ENCODE data around the gene FAM219A.

FAM219A gene

GRCh38 chr9:34464571-34464970 is 6.2 kb upstream of the FAM219A start:
- ATAC-seq (replicated peaks) = no peak
- Mint-ChIP-seq H3K4me3 (no peak overlapping the region), H3K27me3 (peaks cover 14 to 24% of the 10 kb centered on the region in 2 donors), H3K4me1 (peaks cover 4 to 6% of the 10 kb centered on the region in 2 donors), H3K27ac (no peak overlapping the region), H3K36me3 (no peaks in the 10 kb centered on the region), H3K9me3 (no peaks in the 10 kb centered on the region)
- no peak for DNase-seq

- Mint-ChIP-seq H3K27me3 (peaks cover 18 to 22% of the 10 kb centered on the region in 2 donors), H3K27ac (no peak overlapping the region), H3K4me3 (no peak overlapping the region), H3K9me3 (no peaks in the 10 kb centered on the region), H3K36me3 (no peaks in the 10 kb centered on the region), H3K4me1 (peaks cover 9 to 13% of the 10 kb centered on the region in 2 donors)
- DNase-seq (no peak), ATAC-seq (replicated peaks) (no peak)
These were observed 5.5 kb upstream of the FAM219A start for GRCh38 chr9:34463901-34464232.

DNA sequence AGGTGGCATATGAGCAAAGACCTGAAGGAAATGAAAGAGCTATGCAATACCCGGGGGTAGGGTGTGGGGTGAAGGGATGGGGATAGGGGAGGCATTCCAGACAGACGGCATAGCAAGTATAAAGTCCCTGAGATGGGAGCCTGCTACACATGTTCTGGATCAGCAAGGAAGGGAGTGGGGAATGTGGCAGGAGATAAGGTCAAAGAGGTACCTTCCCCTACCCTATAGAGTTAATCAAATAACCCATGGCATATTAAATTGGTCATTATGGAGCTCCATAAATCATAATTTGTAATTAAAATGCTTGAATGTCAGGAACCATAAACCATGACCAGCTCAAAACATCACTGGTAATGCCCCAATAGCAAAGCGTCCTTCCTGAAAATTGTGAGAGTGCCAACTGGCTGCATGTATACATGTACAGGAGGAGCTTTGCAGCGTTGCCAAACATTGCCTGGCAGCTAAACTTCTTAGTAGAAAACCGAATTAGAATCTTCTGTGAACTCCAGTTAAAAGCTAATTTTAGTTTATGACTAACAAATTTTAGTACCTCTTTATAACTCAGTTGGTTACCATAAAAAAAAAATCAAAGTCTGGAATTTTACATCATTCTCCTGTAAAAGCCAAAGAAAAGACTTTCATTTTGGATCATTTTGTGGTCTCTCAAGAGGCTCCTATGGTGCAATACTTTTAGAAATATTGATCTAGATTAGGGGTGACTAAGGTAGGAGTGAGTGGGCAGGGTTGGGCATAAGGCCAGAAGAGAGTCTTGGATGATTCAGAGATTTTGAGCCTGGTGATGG is 4.9 kb upstream of the FAM219A start:
- no peak overlapping the region for H3K4me3 Mint-ChIP-seq
- H3K9me3 Mint-ChIP-seq = no peaks in the 10 kb centered on the region
- DNase-seq (no peak), ATAC-seq (replicated peaks) (no peak)
- no peaks in the 10 kb centered on the region for H3K36me3 Mint-ChIP-seq
- peaks cover 11 to 18% of the 10 kb centered on the region in 2 donors for H3K4me1 Mint-ChIP-seq
- no peak overlapping the region for H3K27ac Mint-ChIP-seq
- peaks cover 17 to 18% of the 10 kb centered on the region in 2 donors for H3K27me3 Mint-ChIP-seq

- H3K9me3 Mint-ChIP-seq = no peaks in the 10 kb centered on the region
- no peak overlapping the region for H3K27ac Mint-ChIP-seq
- H3K36me3 Mint-ChIP-seq = no peaks in the 10 kb centered on the region
- H3K4me1 Mint-ChIP-seq = peaks cover 26 to 36% of the 10 kb centered on the region in 2 donors
- no peak overlapping the region for H3K4me3 Mint-ChIP-seq
- ATAC-seq (replicated peaks) = no peak
- no peak for DNase-seq
- H3K27me3 Mint-ChIP-seq = peaks cover 11% of the 10 kb centered on the region in 2 donors
These were observed 1.6 kb upstream of the FAM219A start for GRCh38 chr9:34459941-34460340.

- H3K4me3 Mint-ChIP-seq = peak overlapping the region; percentile 87 to 95
- H3K27ac Mint-ChIP-seq = no peak overlapping the region
- no peaks in the 10 kb centered on the region for H3K9me3 Mint-ChIP-seq
- DNase-seq (no peak), ATAC-seq (replicated peaks) (no peak)
- H3K4me1 Mint-ChIP-seq = peaks cover 30 to 42% of the 10 kb centered on the region in 2 donors
- H3K27me3 Mint-ChIP-seq = peaks cover 11% of the 10 kb centered on the region in 2 donors
- H3K36me3 Mint-ChIP-seq = no peaks in the 10 kb centered on the region
These were observed 986 bp upstream of the FAM219A start for GRCh38 chr9:34459356-34459755.

- Mint-ChIP-seq H3K27me3 (peaks cover 11% of the 10 kb centered on the region in 2 donors), H3K4me1 (peaks cover 32 to 46% of the 10 kb centered on the region in 2 donors), H3K36me3 (no peaks in the 10 kb centered on the region), H3K4me3 (peak overlapping the region; percentile 87 to 95), H3K27ac (peak overlapping the region; percentile 89), H3K9me3 (no peaks in the 10 kb centered on the region)
- no peak for ATAC-seq (replicated peaks)
- no peak for DNase-seq
These were observed 580 bp upstream of the FAM219A start for GRCh38 chr9:34458959-34459340.

DNA sequence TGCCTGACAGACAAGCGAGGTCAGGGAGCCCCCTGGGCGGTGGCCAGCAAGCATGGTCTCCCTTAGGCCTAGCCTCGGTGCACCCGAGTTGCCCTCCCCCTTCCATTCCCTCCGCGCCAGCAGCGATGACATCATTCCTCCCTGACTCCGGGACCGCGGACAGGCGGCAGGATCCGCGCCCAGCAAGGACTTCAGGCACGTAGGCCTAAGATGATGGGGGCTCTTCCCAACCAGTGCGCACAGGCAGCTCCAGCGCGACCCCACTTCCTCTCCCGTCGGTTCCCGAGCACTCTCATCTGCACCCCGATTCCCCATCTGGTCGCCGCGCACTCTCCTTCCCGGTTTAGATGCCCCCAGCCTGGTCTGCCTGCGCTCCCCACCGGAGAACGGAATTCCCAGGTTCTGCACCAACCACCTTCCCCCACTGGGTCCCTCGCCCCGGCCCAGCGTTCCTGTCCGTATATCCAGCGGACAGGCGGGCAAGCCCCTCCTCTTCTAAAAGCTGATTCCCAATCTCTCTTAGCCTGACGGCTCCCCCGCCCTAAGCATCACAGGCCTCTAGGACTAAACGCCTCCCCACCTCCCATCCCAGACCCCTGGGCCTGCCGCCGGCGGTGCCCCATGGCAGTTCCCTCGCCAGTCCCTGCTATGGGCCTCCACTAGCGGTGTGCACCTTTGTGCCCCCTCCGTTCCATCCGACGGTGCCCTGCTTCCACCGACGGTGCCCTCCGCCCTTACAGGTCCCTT is 931 bp downstream of the FAM219A start:
- Mint-ChIP-seq H3K9me3 (no peaks in the 10 kb centered on the region), H3K4me1 (peaks cover 34 to 53% of the 10 kb centered on the region in 2 donors), H3K27me3 (peaks cover 8 to 11% of the 10 kb centered on the region in 2 donors), H3K36me3 (peaks cover 0 to 3% of the 10 kb centered on the region in 2 donors), H3K27ac (peak overlapping the region; percentile 80), H3K4me3 (peak overlapping the region; percentile 87 to 95)
- peak; percentile 14 for ATAC-seq (replicated peaks)
- DNase-seq = no peak

DNA sequence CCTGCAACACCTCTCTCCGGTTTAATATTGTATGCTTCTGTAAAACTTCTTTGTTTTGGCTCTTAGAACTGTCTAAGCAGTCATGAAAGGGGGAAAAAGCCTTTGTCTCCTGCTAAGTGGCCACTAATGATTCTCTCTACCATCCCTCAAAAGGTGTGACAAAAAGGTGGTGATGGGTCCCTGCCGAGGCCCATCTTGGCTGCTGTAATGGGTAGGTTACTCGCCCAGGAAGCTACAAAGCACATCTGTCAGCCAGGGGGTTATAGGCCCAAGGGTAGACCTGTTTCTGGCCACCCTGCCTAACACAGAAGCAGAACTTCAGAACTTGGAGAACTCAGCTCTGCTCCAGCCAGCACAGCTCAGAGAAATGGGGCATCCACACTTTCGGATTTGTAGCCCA is 1.6 kb downstream of the FAM219A start:
- no peak for ATAC-seq (replicated peaks)
- no peak overlapping the region for H3K27ac Mint-ChIP-seq
- peaks cover 34 to 55% of the 10 kb centered on the region in 2 donors for H3K4me1 Mint-ChIP-seq
- peaks cover 7 to 10% of the 10 kb centered on the region in 2 donors for H3K27me3 Mint-ChIP-seq
- no peaks in the 10 kb centered on the region for H3K9me3 Mint-ChIP-seq
- H3K4me3 Mint-ChIP-seq = peak overlapping the region; percentile 87 to 95
- peaks cover 0 to 4% of the 10 kb centered on the region in 2 donors for H3K36me3 Mint-ChIP-seq
- DNase-seq = no peak

DNA sequence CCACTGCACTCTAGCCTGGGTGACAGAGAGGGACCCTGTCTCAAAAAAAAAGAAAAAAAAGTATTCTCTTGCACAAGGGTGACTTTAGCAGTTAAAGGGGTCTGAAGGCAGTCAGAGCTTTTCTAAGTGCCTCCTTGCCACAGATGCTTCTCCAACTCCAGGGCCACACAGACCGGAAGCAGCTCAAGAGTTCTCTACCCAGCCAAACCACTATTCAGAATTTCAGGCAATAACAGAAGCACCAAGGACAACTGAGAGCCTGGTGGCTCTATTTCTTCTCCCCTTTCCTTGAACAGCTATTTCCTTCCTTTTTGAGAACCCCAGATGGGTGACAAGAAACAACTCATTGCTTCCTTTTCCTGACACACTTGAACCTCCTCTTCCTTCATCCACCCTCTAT is 2.2 kb downstream of the FAM219A start:
- no peak for ATAC-seq (replicated peaks)
- Mint-ChIP-seq H3K27ac (no peak overlapping the region), H3K4me3 (no peak overlapping the region)

DNA sequence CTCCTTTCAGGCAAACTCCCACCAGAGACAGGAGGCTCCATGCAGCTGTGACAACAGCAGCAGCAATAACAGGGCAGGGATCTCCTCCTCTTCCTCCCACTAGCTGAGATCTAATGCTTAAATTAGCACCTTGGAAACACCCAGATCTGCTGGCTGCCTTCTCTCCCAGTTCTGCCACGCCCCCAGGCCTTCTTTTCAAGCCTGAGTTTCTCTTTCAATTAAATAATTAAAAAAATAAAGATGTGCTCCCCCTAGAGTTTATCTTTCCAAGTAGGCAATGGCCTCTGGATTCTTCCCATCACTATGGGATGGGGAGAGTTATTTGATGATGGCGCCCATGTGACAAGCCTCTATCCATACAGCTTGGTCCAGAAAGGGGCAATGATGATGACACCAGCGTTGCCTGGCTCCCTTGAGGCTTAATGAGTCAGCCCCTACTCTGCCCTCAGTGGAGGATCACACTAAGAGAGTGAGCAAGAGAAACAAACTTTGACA is 3.8 kb downstream of the FAM219A start:
- H3K9me3 Mint-ChIP-seq = no peaks in the 10 kb centered on the region
- H3K36me3 Mint-ChIP-seq = peaks cover 0 to 4% of the 10 kb centered on the region in 2 donors
- H3K4me3 Mint-ChIP-seq = no peak overlapping the region
- no peak overlapping the region for H3K27ac Mint-ChIP-seq
- peaks cover 38 to 57% of the 10 kb centered on the region in 2 donors for H3K4me1 Mint-ChIP-seq
- peaks cover 4 to 5% of the 10 kb centered on the region in 2 donors for H3K27me3 Mint-ChIP-seq
- DNase-seq (no peak), ATAC-seq (replicated peaks) (peak in 1 of 2 donors; percentile 17)

More for the DNA sequence above, 2.2 kb downstream of the FAM219A start:
- Mint-ChIP-seq H3K4me1 (peaks cover 40 to 61% of the 10 kb centered on the region in 2 donors), H3K36me3 (peaks cover 0 to 4% of the 10 kb centered on the region in 2 donors), H3K9me3 (no peaks in the 10 kb centered on the region), H3K27me3 (peaks cover 4 to 5% of the 10 kb centered on the region in 2 donors)
- DNase-seq = no peak

DNA sequence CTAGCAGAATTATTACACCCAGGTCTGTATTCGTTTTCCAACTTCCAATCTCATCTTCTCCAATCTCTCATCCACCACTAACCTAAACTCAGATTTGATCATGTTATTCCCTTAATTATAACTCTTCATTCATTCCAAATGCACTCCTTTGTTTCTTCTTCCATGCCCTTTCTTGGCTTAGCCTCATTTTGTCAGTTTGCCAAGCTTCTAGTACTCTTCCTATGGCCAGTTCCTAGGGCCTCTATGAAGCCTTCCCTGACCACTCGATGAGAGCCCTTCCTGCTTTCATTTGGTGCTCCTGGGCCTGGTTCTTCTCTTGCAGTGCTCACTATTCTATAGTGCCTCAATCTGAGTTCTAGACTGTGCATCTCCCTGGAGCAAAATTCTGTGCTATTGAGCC is 5.8 kb downstream of the FAM219A start:
- no peak overlapping the region for H3K27ac Mint-ChIP-seq
- peaks cover 0 to 4% of the 10 kb centered on the region in 2 donors for H3K36me3 Mint-ChIP-seq
- peaks cover 27 to 41% of the 10 kb centered on the region in 2 donors for H3K4me1 Mint-ChIP-seq
- peaks cover 0 to 3% of the 10 kb centered on the region in 2 donors for H3K27me3 Mint-ChIP-seq
- no peaks in the 10 kb centered on the region for H3K9me3 Mint-ChIP-seq
- ATAC-seq (replicated peaks) (no peak), DNase-seq (no peak)
- no peak overlapping the region for H3K4me3 Mint-ChIP-seq

- peaks cover 0 to 4% of the 10 kb centered on the region in 2 donors for H3K36me3 Mint-ChIP-seq
- no peaks in the 10 kb centered on the region for H3K9me3 Mint-ChIP-seq
- H3K4me3 Mint-ChIP-seq = no peak overlapping the region
- peak; percentile 94 to 97 for ATAC-seq (replicated peaks)
- no peak overlapping the region for H3K27ac Mint-ChIP-seq
- H3K27me3 Mint-ChIP-seq = no peaks in the 10 kb centered on the region
- H3K4me1 Mint-ChIP-seq = peaks cover 20 to 31% of the 10 kb centered on the region in 2 donors
- peak; percentile 15 for DNase-seq
These were observed 6.8 kb downstream of the FAM219A start for GRCh38 chr9:34451545-34451944.

DNA sequence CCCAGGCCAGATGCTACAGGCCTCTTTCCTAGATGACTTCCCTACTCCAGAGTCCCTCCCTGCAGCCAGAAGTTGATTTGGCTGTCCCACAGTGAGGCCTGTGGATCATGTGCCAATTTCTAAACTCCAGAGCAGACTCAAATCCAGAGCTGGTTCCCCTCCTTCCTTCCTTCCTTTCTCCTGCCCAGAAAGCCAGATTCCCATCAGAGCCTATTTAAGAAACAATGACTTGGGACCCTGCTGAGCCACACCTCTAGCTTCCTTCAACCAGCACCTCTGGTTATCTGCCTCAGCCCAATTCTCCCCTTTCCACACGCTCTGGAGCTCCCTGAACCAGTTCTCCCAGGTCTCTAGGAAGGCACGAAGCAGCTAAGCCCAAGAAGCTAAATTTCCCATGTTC is 7.2 kb downstream of the FAM219A start:
- peaks cover 0 to 4% of the 10 kb centered on the region in 2 donors for H3K36me3 Mint-ChIP-seq
- no peaks in the 10 kb centered on the region for H3K27me3 Mint-ChIP-seq
- peaks cover 18 to 30% of the 10 kb centered on the region in 2 donors for H3K4me1 Mint-ChIP-seq
- no peak overlapping the region for H3K27ac Mint-ChIP-seq
- DNase-seq = no peak
- no peak overlapping the region for H3K4me3 Mint-ChIP-seq
- ATAC-seq (replicated peaks) = no peak
- no peaks in the 10 kb centered on the region for H3K9me3 Mint-ChIP-seq

GRCh38 chr9:34450644-34451043 is 7.7 kb downstream of the FAM219A start:
- DNase-seq (no peak), ATAC-seq (replicated peaks) (no peak)
- H3K9me3 Mint-ChIP-seq = no peaks in the 10 kb centered on the region
- no peak overlapping the region for H3K27ac Mint-ChIP-seq
- H3K4me3 Mint-ChIP-seq = no peak overlapping the region
- peaks cover 17 to 30% of the 10 kb centered on the region in 2 donors for H3K4me1 Mint-ChIP-seq
- H3K36me3 Mint-ChIP-seq = peaks cover 0 to 4% of the 10 kb centered on the region in 2 donors
- H3K27me3 Mint-ChIP-seq = no peaks in the 10 kb centered on the region

All from stimulated activated naive B cell treated with anti-CD40 and anti-IgM and Interleukin-4, amounts not matched to agents 10 μg/mL and 1 μg/mL and 100 μg/mL, for 72 hours (primary cell).